ENCODE measurements around the gene TMEM165.

GRCh38 chr4:55399581-55399980 lies 3.8 kb downstream of the TMEM165 start:
- TF ChIP-seq, protein P1, sequence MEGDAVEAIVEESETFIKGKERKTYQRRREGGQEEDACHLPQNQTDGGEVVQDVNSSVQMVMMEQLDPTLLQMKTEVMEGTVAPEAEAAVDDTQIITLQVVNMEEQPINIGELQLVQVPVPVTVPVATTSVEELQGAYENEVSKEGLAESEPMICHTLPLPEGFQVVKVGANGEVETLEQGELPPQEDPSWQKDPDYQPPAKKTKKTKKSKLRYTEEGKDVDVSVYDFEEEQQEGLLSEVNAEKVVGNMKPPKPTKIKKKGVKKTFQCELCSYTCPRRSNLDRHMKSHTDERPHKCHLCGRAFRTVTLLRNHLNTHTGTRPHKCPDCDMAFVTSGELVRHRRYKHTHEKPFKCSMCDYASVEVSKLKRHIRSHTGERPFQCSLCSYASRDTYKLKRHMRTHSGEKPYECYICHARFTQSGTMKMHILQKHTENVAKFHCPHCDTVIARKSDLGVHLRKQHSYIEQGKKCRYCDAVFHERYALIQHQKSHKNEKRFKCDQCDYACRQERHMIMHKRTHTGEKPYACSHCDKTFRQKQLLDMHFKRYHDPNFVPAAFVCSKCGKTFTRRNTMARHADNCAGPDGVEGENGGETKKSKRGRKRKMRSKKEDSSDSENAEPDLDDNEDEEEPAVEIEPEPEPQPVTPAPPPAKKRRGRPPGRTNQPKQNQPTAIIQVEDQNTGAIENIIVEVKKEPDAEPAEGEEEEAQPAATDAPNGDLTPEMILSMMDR (IDR thresholded peaks at IDR 0.05), result no peak
- TF ChIP-seq POLR2AphosphoS5 (IDR thresholded peaks at IDR 0.05) (no peak), POLR2A (IDR thresholded peaks at IDR 0.05) (no peak)
